Measurements from ENCODE around the gene PPP2R5A.

DNA sequence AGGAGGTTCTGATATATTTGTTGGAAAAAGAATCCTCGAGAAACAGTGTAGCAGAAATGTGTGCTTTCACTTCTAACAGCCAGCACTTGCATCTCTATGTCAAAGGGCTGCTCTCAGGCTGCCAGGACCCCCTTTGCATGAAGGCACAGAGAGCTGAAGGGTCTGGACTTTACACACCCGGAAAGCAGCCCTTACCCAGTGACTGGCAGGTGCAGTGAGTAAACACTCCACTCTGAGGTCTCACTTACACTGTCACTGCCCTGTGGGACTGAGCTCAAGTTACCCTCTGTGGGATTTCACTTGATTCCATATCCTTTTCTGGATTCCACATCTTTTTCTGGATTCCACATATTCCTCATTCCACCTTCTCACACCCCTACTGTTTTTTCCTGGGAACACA, 40.8 kb upstream of the PPP2R5A start:
- TF ChIP-seq, protein P1, sequence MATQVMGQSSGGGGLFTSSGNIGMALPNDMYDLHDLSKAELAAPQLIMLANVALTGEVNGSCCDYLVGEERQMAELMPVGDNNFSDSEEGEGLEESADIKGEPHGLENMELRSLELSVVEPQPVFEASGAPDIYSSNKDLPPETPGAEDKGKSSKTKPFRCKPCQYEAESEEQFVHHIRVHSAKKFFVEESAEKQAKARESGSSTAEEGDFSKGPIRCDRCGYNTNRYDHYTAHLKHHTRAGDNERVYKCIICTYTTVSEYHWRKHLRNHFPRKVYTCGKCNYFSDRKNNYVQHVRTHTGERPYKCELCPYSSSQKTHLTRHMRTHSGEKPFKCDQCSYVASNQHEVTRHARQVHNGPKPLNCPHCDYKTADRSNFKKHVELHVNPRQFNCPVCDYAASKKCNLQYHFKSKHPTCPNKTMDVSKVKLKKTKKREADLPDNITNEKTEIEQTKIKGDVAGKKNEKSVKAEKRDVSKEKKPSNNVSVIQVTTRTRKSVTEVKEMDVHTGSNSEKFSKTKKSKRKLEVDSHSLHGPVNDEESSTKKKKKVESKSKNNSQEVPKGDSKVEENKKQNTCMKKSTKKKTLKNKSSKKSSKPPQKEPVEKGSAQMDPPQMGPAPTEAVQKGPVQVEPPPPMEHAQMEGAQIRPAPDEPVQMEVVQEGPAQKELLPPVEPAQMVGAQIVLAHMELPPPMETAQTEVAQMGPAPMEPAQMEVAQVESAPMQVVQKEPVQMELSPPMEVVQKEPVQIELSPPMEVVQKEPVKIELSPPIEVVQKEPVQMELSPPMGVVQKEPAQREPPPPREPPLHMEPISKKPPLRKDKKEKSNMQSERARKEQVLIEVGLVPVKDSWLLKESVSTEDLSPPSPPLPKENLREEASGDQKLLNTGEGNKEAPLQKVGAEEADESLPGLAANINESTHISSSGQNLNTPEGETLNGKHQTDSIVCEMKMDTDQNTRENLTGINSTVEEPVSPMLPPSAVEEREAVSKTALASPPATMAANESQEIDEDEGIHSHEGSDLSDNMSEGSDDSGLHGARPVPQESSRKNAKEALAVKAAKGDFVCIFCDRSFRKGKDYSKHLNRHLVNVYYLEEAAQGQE (tag by site-specific recombination; IDR thresholded peaks at IDR 0.05), result no peak
- TF ChIP-seq, protein P2, sequence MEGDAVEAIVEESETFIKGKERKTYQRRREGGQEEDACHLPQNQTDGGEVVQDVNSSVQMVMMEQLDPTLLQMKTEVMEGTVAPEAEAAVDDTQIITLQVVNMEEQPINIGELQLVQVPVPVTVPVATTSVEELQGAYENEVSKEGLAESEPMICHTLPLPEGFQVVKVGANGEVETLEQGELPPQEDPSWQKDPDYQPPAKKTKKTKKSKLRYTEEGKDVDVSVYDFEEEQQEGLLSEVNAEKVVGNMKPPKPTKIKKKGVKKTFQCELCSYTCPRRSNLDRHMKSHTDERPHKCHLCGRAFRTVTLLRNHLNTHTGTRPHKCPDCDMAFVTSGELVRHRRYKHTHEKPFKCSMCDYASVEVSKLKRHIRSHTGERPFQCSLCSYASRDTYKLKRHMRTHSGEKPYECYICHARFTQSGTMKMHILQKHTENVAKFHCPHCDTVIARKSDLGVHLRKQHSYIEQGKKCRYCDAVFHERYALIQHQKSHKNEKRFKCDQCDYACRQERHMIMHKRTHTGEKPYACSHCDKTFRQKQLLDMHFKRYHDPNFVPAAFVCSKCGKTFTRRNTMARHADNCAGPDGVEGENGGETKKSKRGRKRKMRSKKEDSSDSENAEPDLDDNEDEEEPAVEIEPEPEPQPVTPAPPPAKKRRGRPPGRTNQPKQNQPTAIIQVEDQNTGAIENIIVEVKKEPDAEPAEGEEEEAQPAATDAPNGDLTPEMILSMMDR (tag by site-specific recombination; IDR thresholded peaks at IDR 0.05), result no peak
- TF ChIP-seq TCF7L2 (IDR thresholded peaks at IDR 0.05; ENCODE audit: borderline replicate concordance, low read depth, low read length) (no peak), ZNF830 (tag by site-specific recombination; IDR thresholded peaks at IDR 0.05; ENCODE audit: low read depth) (no peak), ZNF558 (tag by site-specific recombination; IDR thresholded peaks at IDR 0.05) (no peak), HOXA7 (CRISPR knock-in tag; IDR thresholded peaks at IDR 0.05; ENCODE audit: borderline replicate concordance) (no peak), KLF9 (tag by site-specific recombination; IDR thresholded peaks at IDR 0.05; ENCODE audit: low read depth) (no peak), ZFP69B (tag by site-specific recombination; IDR thresholded peaks at IDR 0.05) (no peak), ZNF585B (tag by site-specific recombination; IDR thresholded peaks at IDR 0.05) (no peak)
- TF ChIP-seq, protein P3, sequence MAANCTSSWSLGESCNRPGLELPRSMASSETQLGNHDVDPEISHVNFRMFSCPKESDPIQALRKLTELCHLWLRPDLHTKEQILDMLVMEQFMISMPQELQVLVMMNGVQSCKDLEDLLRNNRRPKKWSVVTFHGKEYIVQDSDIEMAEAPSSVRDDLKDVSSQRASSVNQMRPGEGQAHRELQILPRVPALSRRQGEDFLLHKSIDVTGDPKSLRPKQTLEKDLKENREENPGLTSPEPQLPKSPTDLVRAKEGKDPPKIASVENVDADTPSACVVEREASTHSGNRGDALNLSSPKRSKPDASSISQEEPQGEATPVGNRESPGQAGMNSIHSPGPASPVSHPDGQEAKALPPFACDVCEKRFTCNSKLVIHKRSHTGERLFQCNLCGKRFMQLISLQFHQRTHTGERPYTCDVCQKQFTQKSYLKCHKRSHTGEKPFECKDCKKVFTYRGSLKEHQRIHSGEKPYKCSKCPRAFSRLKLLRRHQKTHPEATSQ (tag by site-specific recombination; IDR thresholded peaks at IDR 0.05), result no peak
- TF ChIP-seq, protein P4, sequence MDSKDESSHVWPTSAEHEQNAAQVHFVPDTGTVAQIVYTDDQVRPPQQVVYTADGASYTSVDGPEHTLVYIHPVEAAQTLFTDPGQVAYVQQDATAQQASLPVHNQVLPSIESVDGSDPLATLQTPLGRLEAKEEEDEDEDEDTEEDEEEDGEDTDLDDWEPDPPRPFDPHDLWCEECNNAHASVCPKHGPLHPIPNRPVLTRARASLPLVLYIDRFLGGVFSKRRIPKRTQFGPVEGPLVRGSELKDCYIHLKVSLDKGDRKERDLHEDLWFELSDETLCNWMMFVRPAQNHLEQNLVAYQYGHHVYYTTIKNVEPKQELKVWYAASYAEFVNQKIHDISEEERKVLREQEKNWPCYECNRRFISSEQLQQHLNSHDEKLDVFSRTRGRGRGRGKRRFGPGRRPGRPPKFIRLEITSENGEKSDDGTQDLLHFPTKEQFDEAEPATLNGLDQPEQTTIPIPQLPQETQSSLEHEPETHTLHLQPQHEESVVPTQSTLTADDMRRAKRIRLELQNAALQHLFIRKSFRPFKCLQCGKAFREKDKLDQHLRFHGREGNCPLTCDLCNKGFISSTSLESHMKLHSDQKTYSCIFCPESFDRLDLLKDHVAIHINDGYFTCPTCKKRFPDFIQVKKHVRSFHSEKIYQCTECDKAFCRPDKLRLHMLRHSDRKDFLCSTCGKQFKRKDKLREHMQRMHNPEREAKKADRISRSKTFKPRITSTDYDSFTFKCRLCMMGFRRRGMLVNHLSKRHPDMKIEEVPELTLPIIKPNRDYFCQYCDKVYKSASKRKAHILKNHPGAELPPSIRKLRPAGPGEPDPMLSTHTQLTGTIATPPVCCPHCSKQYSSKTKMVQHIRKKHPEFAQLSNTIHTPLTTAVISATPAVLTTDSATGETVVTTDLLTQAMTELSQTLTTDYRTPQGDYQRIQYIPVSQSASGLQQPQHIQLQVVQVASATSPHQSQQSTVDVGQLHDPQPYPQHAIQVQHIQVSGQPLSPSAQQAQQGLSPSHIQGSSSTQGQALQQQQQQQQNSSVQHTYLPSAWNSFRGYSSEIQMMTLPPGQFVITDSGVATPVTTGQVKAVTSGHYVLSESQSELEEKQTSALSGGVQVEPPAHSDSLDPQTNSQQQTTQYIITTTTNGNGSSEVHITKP (tag by site-specific recombination; IDR thresholded peaks at IDR 0.05), result no peak

Measured in HEK293 (cell line).